GM19035 (cell line): Measurements from ENCODE around the gene RCSD1.
"Not testable (repeated sequence)": the region's sequence is repeated elsewhere in the genome, so short reads cannot be mapped to it uniquely, and the experiment has no call there.

ENCODE experiments used
- ATAC-seq: cut with Tn5 transposase; IDR thresholded peaks from one replicate; pipeline ENCODE4 v1.9.1; 2021; ENCODE audit not compliant: unreplicated experiment

Gene RCSD1

DNA sequence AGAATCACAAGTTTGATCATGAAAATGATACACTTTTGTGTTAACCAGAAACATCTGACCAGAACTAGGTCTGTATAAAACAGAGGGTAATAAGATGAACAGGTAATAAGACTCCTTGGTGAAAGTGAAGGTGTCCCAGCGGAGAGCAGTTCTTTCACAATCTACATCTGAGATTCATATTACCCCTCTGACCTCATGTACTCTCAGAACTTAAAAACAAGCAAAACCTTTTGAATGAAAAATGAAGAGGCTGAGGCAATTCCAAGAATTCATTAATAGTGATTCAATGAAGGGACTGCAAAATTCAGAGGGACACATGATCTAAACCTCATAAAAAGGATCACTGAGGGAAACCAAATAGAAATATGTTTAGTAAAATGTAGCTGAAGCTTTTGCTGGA, 80.8 kb downstream of the RCSD1 start:
- no peak for ATAC-seq

- no peak for ATAC-seq
Measured at GRCh38 chr1:167711797-167712196, 81.8 kb downstream of the RCSD1 start.

DNA sequence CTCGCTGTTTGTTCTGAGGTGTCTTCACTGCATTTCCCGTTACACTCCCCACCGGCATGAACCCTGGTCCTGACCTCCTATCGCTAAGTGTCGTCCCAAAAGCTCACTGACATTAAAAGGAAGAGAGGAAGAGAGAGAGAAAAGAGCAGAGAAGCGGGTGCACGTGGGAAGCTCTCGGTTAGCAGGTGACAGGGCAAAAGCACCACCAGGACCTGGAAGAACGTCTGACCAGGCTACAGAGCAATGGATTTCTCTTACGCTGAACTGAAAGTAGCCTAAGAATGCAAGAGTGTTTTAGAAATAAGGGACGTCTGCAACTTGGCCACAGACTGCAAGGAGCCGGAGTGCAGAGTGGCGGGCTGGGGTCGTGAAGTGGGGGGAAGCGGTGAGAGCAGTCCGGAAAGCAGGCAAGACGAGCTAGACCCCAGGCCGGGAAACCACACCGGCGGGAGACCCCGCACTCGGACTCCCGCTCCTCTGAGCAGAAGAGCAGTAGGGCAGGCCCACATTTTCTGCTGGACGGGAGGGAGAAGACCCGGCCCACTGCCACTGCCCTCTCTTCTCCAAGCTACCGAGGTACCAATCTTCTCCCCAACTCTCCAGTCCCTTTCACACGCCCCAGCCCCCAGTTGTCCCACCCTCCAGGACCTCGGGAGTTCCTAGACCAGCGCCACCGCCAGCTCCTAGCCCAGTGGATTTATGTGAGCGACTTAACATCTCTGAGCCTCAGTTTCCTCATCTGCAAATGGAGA, 83.5 kb downstream of the RCSD1 start:
- no peak for ATAC-seq

- ATAC-seq = peak; percentile 56
Measured at GRCh38 chr1:167714098-167714438, 84.0 kb downstream of the RCSD1 start.

- peak; percentile 57 for ATAC-seq
Measured at GRCh38 chr1:167714439-167715156, 84.6 kb downstream of the RCSD1 start.

DNA sequence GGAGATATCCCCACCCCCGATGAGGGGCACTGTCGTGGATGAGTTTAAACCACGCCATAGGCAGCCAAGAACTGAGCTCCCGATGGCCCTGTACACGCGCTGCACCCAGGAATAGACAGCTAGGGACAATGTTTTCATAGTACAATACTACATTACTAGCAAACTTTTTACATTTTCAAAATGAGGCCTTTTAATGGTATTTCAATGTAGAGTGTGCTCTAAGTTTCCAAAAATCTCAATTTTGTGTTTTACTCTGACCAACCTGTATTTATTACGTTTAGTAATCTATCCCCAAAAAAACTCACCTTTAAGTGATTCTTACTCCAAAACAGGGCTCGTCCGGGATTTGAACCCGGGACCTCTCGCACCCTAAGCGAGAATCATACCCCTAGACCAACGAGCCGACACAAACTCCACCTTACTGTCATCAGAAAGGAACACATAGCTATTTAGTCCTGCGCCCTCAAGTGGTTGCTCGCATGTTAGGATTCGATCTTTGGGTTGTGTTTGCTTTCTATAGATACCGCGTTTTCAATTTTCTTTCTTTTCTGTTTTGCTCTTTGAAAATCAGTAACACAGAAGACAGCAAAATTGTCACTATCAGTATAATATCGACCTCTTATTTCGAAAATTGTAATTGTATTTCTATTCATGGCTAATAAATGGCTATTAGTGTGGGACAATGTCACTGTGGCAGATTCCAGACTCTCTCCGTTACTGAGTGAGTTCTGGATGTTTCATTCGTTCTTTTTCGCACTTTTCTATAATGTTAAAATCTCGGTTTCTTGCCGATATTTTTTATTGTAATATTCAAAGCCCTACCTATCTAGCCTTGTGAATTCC, 85.3 kb downstream of the RCSD1 start:
- ATAC-seq = peak; percentile 48

DNA sequence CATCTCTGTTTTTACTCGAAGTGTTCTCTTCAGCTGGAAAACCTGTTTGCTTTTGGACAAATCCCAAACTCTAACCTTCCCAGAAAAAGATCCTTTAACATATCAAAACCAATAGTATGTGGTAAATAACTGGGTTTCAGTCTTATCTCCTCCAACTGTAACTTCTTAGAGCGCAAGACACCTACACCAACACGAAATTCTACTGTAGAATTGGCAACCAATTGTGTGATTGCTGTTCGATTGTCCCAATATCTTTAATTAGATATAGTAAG, 85.9 kb downstream of the RCSD1 start:
- ATAC-seq = no peak

DNA sequence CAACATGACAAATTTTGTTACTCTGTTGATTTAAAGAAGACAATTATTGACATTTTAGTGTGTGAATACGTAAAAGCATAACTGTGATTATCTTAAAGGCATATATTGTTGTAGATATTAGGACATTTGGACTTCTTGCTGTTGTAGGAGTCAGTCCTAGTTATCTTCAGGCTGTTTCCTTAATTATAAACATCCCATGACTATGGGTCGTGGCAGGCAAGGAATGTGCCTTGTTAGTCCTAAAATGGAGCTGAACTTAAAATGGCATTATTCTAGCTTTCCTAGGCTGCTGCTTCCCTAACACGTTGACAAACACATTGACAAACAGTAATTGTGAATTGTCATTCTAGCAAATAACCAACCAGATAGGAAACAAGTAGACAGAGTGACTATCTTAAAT, 87.3 kb downstream of the RCSD1 start:
- no peak for ATAC-seq

DNA sequence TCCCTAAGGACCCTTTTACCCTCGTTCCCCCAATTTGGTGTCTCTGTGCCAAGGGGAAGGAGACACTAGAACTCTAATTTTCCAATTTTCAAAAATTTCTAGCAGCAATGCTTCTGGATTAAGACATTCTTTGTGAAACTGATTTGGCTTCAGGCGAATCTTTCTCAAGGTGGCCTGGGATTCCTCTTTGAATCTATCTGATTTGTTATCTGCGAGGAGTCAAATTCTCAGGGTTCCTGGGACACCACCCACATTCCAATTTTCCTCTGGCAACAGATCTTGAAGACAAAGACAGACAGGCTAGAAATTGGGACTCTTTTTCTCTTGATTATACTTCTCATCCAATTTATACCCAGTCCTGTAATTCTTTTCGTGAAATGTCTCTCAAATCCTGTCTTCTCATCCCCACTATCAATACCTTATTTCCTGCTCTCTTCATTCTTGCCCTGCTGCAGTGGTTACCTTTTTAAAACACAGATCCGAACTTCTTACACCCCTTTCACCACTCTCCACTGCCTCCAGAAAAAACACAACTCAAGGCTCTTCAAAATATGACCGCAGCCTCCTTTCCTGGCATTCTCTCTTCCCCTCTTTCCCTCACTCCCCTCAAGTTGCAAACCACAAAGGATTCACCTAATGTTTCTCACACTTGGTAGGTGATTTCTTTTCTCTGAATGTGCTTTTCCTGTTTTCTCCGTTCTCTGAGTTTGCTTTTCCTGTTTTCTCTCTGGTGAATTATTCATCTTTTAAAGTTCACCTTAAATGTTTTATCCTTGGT, 89.1 kb downstream of the RCSD1 start:
- ATAC-seq = no peak

GRCh38 chr1:167719715-167720421, 89.8 kb downstream of the RCSD1 start:
- ATAC-seq = not testable (repeated sequence)

- no peak for ATAC-seq
Measured at GRCh38 chr1:167720965-167721616, 91.1 kb downstream of the RCSD1 start.

GRCh38 chr1:167721617-167722151, 91.7 kb downstream of the RCSD1 start, which contains the start of gene MPZL1:
TSS of gene MPZL1 (plus strand) at chr1:167721982. CDS start at chr1:167722152, 170 bp downstream.
- ATAC-seq = peak; percentile 91

- ATAC-seq = peak; percentile 40
Measured at GRCh38 chr1:167722152-167722869, 92.3 kb downstream of the RCSD1 start.

- ATAC-seq = no peak
Measured at GRCh38 chr1:167722870-167723251, 92.8 kb downstream of the RCSD1 start.

GRCh38 chr1:167723707-167724323, 93.8 kb downstream of the RCSD1 start:
- ATAC-seq = no peak

DNA sequence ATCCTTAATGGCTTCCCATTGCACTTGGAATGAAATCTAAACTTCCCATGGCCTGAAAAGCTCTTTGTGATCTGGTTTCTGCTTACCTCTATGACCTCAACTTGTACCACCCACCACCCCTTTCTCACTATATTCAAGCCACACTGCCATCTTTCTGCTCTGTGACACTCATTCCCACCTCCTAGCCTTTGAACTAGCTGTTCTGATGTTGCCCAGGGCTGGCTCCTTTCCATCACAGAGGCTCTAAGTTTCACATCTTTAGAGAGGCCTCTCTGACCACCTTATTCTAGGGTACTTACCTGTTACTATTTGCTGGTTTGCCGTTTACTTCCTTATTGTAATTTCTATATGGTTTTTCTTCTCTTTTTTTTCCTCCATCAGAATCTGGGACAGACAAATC, 96.0 kb downstream of the RCSD1 start:
- ATAC-seq = no peak

- ATAC-seq = no peak
Measured at GRCh38 chr1:167728818-167729410, 98.9 kb downstream of the RCSD1 start.

DNA sequence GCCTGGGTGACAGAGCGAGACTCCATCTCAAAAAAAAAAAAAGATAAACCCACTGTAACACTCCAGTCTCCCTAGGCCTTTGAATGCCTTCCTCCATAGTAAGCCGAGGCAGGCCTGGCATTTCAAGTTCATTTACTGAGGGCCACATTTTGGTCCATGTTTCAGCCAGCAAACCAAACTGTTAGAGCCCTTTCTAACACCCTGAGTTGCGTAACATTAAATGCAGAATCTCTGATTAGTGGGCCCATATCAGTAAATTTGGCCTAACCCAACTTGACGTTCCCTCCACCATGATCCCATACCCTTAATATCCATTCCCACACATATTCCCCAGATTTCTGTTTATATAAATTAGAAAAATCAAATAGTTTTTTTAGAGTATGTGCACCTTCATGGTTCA, 104.2 kb downstream of the RCSD1 start:
- no peak for ATAC-seq
